Subcutaneous abdominal adipose tissue (tissue), 5 donors: Measurements from ENCODE around the gene CACNA2D3.
"Not testable (repeated sequence)": the region's sequence is repeated elsewhere in the genome, so short reads cannot be mapped to it uniquely, and the experiment has no call there.

Experiments
- H3K27ac ChIP-seq: one replicate; pipeline ENCODE4 v1.7.0; 2013; ENCODE audit warnings: low read depth, mild to moderate bottlenecking, inconsistent platforms, low read length, moderate library complexity
- H3K27me3 ChIP-seq, 5 donors: one replicate each; pipeline ENCODE4 v1.7.0; 2013; ENCODE audit warnings: low read length in 5 of 5, inconsistent platforms in 1 of 5; ENCODE audit not compliant: control insufficient read depth in 5 of 5, insufficient read depth in 4 of 5
- H3K36me3 ChIP-seq, 5 donors: one replicate each; pipeline ENCODE4 v1.7.0; 2013; ENCODE audit warnings: low read length in 5 of 5; ENCODE audit not compliant: control insufficient read depth in 5 of 5, insufficient read depth in 5 of 5
- H3K4me1 ChIP-seq, 5 donors: one replicate each; pipeline ENCODE4 v1.7.0; 2013; ENCODE audit warnings: low read length in 5 of 5, mild to moderate bottlenecking in 3 of 5, moderate library complexity in 1 of 5; ENCODE audit not compliant: control insufficient read depth in 5 of 5, insufficient read depth in 5 of 5
- H3K4me3 ChIP-seq, 5 donors: one replicate each; pipeline ENCODE4 v1.7.0; 2013; ENCODE audit warnings: low read length in 5 of 5, low read depth in 1 of 5
- H3K9ac ChIP-seq, 5 donors: one replicate each; pipeline ENCODE4 v1.7.0; 2013; ENCODE audit warnings: low read length in 5 of 5, mild to moderate bottlenecking in 4 of 5, moderate library complexity in 3 of 5
- H3K9me3 ChIP-seq, 5 donors: one replicate each; pipeline ENCODE4 v1.7.0; 2013; ENCODE audit warnings: low read length in 5 of 5; ENCODE audit not compliant: control insufficient read depth in 5 of 5
- donor health status: healthy.
- donor health status: healthy.
- donor health status: healthy.
- donor health status: healthy.
- donor health status: healthy.

CACNA2D3 gene

DNA sequence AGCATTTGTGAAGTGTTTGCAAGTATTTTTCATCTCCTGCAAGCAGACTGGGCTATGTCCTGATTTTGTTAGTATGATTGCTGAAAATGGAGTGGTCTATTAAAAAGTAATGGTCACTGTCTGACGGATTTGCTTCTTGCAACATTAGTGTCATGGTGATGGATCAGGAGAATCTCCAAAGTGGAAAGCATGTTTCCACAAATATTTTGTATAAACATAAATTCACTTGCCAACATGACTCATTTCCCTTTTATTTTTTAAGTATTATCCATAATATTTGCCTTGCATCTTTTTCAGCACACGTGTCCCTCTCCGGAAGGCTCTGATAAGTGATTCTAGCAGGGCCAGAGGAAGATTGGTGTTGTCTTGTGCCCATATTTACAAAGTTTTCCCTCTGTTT lies 27.4 kb upstream of the CACNA2D3 start:
- H3K9ac ChIP-seq: no peak overlapping the region
- H3K4me1 ChIP-seq: no peaks in the 10 kb centered on the region

DNA sequence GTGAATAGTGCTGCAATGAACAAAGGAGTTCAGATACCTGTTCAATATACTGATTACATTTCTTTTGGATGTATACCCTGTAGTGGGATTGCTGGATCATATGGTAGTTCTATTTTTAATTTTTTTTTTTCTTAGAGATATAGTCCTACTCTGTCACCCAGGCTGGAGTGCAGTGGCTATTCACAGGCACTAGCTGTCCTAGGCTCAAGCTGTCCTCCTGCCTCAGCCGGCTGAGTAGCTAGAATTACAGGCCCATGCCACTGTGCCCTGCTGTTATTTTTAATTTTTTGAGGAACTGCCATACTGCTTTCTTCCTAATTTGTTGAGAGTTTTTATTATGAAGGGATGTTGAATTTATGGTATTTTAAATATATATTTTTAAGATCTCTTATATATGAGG lies 23.0 kb upstream of the CACNA2D3 start:
- Histone ChIP-seq H3K27me3 (no peaks in the 10 kb centered on the region), H3K4me1 (no peaks in the 10 kb centered on the region), H3K9me3 (no peaks in the 10 kb centered on the region), H3K36me3 (no peaks in the 10 kb centered on the region), H3K27ac (no peak overlapping the region), H3K4me3 (no peak overlapping the region), H3K9ac (no peak overlapping the region)

More for the DNA sequence above, 27.4 kb upstream of the CACNA2D3 start:
- no peaks in the 10 kb centered on the region for H3K36me3 ChIP-seq
- no peaks in the 10 kb centered on the region for H3K9me3 ChIP-seq
- no peaks in the 10 kb centered on the region for H3K27me3 ChIP-seq
- H3K27ac ChIP-seq: no peak overlapping the region
- no peak overlapping the region for H3K4me3 ChIP-seq

DNA sequence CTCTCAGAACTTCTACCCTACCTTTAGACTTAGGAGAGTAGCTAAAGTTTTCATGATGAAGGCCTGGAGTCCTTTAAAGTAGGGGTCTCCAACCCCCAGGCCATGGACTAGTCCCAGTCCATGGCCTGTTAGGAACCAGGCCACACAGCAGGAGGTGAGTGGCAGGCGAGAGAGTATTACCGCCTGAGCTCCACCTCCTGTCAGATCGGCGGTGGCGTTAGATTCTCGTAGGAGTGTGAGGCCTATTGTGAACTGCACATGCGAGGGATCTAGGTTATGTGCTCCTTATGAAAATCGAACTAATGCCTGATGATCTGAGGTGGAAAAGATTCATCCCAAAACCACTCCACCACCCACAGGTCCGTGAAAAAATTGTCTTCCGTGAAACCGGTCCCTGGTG lies 18.3 kb upstream of the CACNA2D3 start:
- Histone ChIP-seq H3K36me3 (no peaks in the 10 kb centered on the region), H3K9me3 (peaks cover 0 to 4% (median 0%) of the 10 kb centered on the region in 5 donors), H3K4me3 (no peak overlapping the region)

DNA sequence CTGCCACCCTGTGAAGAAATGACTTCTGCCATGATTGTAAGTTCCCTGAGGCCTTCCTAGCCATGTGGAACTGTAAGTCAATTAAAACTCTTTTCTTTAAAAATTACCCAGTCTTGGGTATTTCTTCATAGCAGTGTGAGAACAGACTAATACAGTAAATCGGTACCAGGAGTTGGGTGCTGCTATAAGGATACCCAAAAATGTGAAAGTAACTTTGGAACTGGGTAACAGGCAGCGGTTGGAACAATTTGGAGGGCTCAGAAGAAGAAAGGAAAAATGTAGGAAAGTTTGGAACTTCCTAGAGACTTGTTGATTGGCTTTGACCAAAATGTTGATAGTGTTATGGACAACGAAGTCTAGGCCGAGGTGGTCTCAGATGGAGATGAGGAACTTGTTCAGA lies 6.2 kb upstream of the CACNA2D3 start:
- not testable (repeated sequence) for H3K36me3 ChIP-seq, H3K27ac ChIP-seq, H3K4me3 ChIP-seq, H3K9ac ChIP-seq, H3K4me1 ChIP-seq, H3K9me3 ChIP-seq
- H3K27me3 ChIP-seq: peaks cover 12 to 22% (median 14%) of the 10 kb centered on the region in 5 donors

More for the DNA sequence above, 18.3 kb upstream of the CACNA2D3 start:
- Histone ChIP-seq H3K27ac (no peak overlapping the region), H3K27me3 (no peaks in the 10 kb centered on the region), H3K4me1 (no peaks in the 10 kb centered on the region), H3K9ac (no peak overlapping the region)

DNA sequence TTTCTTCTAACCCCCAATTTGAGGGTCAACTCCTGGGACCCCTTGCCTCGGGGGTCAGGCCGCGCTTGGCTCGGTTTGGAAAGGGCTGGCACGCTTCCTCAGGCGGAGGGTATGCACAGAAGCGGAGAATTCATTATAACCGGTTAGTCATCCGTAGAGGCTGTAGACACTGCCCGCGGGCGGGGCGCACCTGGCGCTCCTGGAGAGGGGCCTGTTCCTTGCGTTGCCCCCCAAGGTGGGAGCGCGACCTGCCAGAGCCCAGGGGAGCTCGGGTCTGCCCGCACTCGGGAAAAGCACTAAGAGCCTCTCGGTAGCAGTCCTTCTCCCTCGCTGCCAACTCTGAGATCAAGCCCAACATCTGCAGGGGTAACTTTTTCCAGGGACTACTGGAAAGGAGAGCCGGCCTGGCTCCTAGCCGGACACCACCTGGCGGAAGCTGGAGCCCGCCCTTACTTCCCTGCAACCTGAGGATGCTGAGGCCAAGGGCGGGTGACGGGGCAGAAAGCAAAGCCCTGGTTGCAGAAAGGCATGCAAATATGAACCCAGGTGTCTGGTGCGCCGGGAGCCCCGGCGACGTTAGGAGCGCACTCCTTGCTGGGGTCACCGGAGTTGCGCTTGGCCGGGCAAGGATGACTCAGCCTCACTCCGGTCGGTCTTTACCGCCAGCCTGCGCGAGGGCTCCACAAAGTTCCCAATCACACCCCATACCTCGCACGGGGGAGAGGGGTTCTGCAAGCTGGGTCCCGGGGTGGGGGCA lies 1.5 kb upstream of the CACNA2D3 start:
- H3K4me3 ChIP-seq: peak overlapping the region in 4 of 5 donors; percentile 36 to 63 (median 46)
- no peak overlapping the region for H3K27ac ChIP-seq
- H3K27me3 ChIP-seq: peaks cover 11 to 35% (median 28%) of the 10 kb centered on the region in 5 donors
- no peaks in the 10 kb centered on the region for H3K36me3 ChIP-seq
- no peak overlapping the region for H3K9ac ChIP-seq
- H3K4me1 ChIP-seq: peaks cover 0 to 29% (median 25%) of the 10 kb centered on the region in 5 donors
- peaks cover 0 to 8% (median 0%) of the 10 kb centered on the region in 5 donors for H3K9me3 ChIP-seq

DNA sequence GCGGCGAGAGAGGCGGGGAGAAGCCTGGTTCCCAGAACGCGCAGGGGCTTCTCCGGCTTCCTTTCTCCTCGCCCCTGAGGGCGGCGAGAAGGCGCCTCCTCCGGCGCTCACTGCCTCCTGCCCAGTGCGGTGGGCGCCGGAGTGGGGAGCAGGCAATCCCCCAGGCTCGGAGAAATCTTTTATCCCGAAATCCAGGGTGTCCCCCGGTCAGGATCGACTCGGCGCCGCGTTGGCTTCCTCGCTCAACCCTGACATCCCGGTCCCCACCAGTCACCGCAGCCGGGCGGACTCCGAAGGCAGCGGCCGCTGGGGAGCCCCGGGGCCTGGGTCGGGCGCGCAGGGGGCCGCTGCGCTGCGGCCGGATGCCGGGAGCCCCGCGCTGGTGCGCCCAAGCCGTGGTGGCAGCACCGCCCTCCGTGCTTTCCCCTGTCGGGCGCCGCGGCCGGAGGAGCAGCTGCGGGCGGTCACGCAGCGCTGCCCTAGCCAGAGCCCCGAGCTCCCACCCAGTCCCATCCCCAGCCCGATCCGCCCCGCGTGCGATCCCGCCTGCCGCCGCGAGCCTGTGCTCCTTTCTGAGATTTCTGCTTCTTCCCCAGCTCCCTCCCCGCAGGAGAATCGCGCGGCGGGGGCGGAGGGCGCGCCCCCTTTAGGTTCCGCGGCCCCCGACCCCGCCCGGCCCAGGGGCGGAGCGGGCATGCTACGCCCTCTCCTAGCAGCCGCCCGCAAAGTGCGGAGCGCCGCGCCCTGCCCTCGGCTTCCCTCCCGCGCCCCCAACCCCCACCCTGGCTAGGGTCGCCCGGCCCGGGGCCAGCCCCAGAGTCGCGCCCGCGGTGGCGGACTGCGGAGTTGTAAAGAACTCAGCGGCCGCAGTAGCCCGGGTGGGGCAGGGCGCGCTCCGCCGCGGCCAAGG lies 683 bp upstream of the CACNA2D3 start:
- H3K9ac ChIP-seq: no peak overlapping the region
- H3K4me3 ChIP-seq: peak overlapping the region in 4 of 5 donors; percentile 36 to 63 (median 52)
- H3K27me3 ChIP-seq: peaks cover 11 to 35% (median 28%) of the 10 kb centered on the region in 5 donors
- no peaks in the 10 kb centered on the region for H3K36me3 ChIP-seq
- H3K4me1 ChIP-seq: peaks cover 0 to 29% (median 25%) of the 10 kb centered on the region in 5 donors
- H3K9me3 ChIP-seq: peaks cover 0 to 2% (median 0%) of the 10 kb centered on the region in 5 donors
- no peak overlapping the region for H3K27ac ChIP-seq

DNA sequence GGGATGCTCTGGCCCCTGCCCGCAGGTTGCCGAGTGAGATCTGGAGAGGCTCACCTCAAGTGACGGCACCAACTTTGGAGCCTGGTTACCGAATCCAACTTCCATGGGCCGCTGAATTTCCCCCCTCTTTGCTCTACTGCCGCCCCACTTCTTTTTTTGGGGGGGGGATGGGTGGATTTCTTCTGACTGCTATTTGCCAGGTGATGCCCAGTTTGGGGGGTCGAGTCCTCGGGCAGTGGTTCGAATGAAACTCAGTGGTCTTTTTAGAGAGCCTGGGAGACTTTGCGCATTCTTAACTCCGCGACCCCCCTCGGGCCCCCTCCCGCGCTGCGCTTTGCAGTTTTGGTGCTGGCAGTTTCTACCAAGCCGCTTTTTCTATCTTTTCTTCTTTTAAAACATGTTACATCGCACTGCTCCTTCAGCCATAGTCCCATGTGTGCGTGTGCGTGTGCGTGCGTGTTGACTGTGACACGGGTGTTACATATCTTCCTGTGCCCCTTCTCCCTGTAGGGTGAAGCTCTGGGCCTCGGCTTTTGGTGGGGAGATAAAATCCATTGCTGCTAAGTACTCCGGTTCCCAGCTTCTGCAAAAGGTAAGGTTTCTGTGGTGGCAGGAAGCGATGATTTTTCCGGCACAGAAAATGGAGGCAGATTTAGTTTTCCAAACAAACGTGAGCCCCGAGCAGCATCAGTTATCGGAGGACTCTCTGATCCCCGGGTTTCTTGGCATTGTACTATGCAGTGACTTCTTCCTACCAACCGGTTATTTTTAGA lies 837 bp downstream of the CACNA2D3 start:
- H3K9ac ChIP-seq: no peak overlapping the region
- H3K4me1 ChIP-seq: peaks cover 0 to 29% (median 25%) of the 10 kb centered on the region in 5 donors
- H3K36me3 ChIP-seq: no peaks in the 10 kb centered on the region
- peaks cover 11 to 35% (median 27%) of the 10 kb centered on the region in 5 donors for H3K27me3 ChIP-seq
- no peaks in the 10 kb centered on the region for H3K9me3 ChIP-seq
- peak overlapping the region; percentile 41 to 61 (median 52) for H3K4me3 ChIP-seq
- H3K27ac ChIP-seq: no peak overlapping the region

DNA sequence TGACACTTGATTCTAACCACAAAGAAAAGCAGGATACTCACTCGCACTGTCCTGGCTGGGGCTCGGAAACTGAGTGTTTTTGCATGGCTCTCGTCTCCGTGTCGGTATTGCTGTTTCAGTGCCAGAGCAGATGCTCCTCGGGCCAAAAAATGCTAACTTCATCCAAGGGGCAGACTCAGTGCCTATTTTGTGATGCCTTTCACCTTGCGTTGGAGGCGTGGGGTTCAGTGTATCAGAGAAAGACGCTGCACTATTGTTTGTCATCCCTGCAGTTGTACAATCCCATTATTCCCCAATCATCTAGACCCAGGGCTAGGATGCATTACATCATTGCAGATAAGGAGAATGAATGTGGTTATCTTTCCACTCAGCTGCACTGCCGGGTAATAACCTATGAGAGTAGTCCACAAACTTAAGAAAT lies 1.4 kb downstream of the CACNA2D3 start:
- H3K27me3 ChIP-seq: peaks cover 11 to 35% (median 23%) of the 10 kb centered on the region in 5 donors
- H3K36me3 ChIP-seq: no peaks in the 10 kb centered on the region
- H3K4me3 ChIP-seq: peak overlapping the region; percentile 41 to 61 (median 52)
- H3K27ac ChIP-seq: no peak overlapping the region
- no peaks in the 10 kb centered on the region for H3K9me3 ChIP-seq
- H3K4me1 ChIP-seq: peaks cover 0 to 29% (median 25%) of the 10 kb centered on the region in 5 donors
- H3K9ac ChIP-seq: no peak overlapping the region

DNA sequence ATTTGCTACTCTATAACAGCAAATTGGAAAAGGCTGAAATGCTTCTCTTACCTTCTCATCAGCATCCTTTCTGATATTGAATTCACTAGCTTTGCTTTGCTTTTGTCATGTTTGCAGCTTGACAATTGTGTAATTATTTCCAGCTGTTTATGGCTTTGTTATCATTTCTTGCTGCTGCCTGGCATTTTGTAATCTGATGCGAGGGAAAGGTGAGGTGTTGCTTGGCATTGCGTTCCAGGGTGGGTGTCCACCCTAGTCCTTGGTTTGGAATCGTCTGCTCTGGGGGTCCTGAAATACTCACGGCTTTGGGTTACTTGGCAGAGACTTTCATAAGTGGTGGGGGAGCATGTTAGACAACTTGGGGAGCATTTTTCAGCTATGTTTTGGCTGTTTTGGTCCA lies 2.9 kb downstream of the CACNA2D3 start:
- no peaks in the 10 kb centered on the region for H3K36me3 ChIP-seq
- H3K9me3 ChIP-seq: no peaks in the 10 kb centered on the region
- no peak overlapping the region for H3K4me3 ChIP-seq
- H3K9ac ChIP-seq: no peak overlapping the region
- no peak overlapping the region for H3K27ac ChIP-seq
- H3K27me3 ChIP-seq: peaks cover 4 to 29% (median 17%) of the 10 kb centered on the region in 5 donors
- peaks cover 0 to 29% (median 25%) of the 10 kb centered on the region in 5 donors for H3K4me1 ChIP-seq
